Measurements from ENCODE around the gene KRTAP22-1.

DNA sequence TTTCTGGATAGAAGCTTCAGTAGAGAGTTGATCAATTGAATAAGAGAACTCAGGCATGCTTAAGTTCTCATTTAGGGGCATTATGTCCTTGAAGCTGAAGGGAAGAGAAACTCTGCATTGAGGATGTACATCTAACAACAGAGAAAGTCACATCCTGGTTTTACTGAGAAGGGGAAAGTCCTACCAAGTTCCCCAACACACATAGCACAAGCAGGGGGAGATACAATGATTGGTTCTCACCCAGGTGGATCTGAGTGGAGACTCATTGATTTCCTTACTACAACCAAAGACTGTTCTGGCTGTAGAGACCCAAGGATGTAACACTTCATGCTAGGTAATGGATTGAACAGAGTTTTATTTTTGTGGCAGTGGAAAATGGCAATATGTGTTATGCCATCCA, 14.3 kb downstream of the KRTAP22-1 start:
- TF ChIP-seq, protein P1, sequence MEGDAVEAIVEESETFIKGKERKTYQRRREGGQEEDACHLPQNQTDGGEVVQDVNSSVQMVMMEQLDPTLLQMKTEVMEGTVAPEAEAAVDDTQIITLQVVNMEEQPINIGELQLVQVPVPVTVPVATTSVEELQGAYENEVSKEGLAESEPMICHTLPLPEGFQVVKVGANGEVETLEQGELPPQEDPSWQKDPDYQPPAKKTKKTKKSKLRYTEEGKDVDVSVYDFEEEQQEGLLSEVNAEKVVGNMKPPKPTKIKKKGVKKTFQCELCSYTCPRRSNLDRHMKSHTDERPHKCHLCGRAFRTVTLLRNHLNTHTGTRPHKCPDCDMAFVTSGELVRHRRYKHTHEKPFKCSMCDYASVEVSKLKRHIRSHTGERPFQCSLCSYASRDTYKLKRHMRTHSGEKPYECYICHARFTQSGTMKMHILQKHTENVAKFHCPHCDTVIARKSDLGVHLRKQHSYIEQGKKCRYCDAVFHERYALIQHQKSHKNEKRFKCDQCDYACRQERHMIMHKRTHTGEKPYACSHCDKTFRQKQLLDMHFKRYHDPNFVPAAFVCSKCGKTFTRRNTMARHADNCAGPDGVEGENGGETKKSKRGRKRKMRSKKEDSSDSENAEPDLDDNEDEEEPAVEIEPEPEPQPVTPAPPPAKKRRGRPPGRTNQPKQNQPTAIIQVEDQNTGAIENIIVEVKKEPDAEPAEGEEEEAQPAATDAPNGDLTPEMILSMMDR (IDR thresholded peaks at IDR 0.05), result no peak
- TF ChIP-seq POLR2A (IDR thresholded peaks at IDR 0.05), result no peak
